HEK293T (cell line): Measurements from ENCODE around the gene PPM1L.

Source experiments
- FOXM1 ChIP-seq: fragments of 450-650 bp; IDR thresholded peaks from 2 replicates; pipeline ENCODE4 v1.6.1; 2017; ENCODE audit warnings: mild to moderate bottlenecking, borderline replicate concordance
- HDGF ChIP-seq: fragments of 450-650 bp; IDR thresholded peaks from 2 replicates; pipeline ENCODE4 v1.6.1; 2017; ENCODE audit warnings: antibody characterized with exemption, borderline replicate concordance
- SUZ12 ChIP-seq: fragments of 450-650 bp; IDR thresholded peaks from 2 replicates; pipeline ENCODE4 v1.6.1; 2016; ENCODE audit warnings: mild to moderate bottlenecking

- TF ChIP-seq FOXM1 (no peak), HDGF (no peak), SUZ12 (no peak)
Measured at GRCh38 chr3:160774172-160774571, 18.1 kb downstream of the PPM1L start.
